Psoas muscle (tissue), 8 donors: ENCODE measurements around the gene GPA33. TPM values are rescaled to one million over a fixed set of nuclear protein-coding genes. Genes with fewer than 3 reads are reported as not detected.

Source experiments
- ATAC-seq, 4 donors: fragments of 200-7000 bp; cut with Tn5 transposase; one replicate each; pipeline ENCODE4 v1.9.1; 2020; ENCODE audit warnings: moderate library complexity in 3 of 4, mild to moderate bottlenecking in 2 of 4
- DNase-seq, 2 donors: peaks; one replicate each; pipeline ENCODE4 v3.0.0-alpha.2; 2020
- H3K27ac ChIP-seq: fragments of 200-600 bp; one replicate; pipeline ENCODE4 v1.8.0; 2022
- H3K27me3 ChIP-seq, 3 donors: fragments of 200-600 bp in 1 of 3; one replicate each; pipeline versions ENCODE4 v1.6.1 to v1.8.0; 2013 to 2022; ENCODE audit warnings: low read length in 2 of 3, mild to moderate bottlenecking in 2 of 3, moderate library complexity in 1 of 3; ENCODE audit not compliant: insufficient read depth in 3 of 3
- H3K36me3 ChIP-seq, 2 donors: fragments of 200-600 bp in 1 of 2; one replicate each; pipeline versions ENCODE4 v1.6.1 to v1.8.0; 2013 to 2022; ENCODE audit warnings: low read depth in 1 of 2, mild to moderate bottlenecking in 1 of 2, moderate library complexity in 1 of 2; ENCODE audit not compliant: insufficient read depth in 1 of 2
- H3K4me1 ChIP-seq: fragments of 200-600 bp; one replicate; pipeline ENCODE4 v1.8.0; 2022
- H3K4me3 ChIP-seq: fragments of 200-600 bp; one replicate; pipeline ENCODE4 v1.8.0; 2022; ENCODE audit warnings: mild to moderate bottlenecking
- H3K9me3 ChIP-seq: fragments of 200-600 bp; one replicate; pipeline ENCODE4 v1.8.0; 2022
- whole genome bisulfite sequencing, 3 donors: extraction: QIAGEN DNeasy Blood & Tissue Kit; methylation state at CpG; one replicate each; pipeline versions ENCODE4 v1.1.6 to v1.1.7; 2013; 5-methylcytosine and 5-hydroxymethylcytosine counted together
- intact Hi-C, 2 donors: fragments of 100-400 bp; cut with DNase I; formaldehyde crosslinking; loops; one replicate each; pipeline versions ENCODE4 v1.11.0 to v1.14.2; 2022
- polyA plus RNA-seq, 3 donors: library from polyadenylated mRNA; stranded (reverse); fragments of 200-250 nt; gene quantifications; one replicate each; pipeline ENCODE4 v1.2.3, GENCODE V29; 2013
- total RNA-seq, 4 donors: library from RNA; stranded (reverse); fragmentation: NEBNext Ultra II Directional in 2 of 4; extraction: Animal tissue kit (Norgen Biotek cat#: 25700) in 2 of 4; gene quantifications; one replicate each; pipeline versions ENCODE4 v1.2.1 to v1.2.4, GENCODE V29; 2021 to 2023
- TF ChIP-seq, protein P1 (sequence below): fragments of 200-600 bp; IDR thresholded peaks from one replicate; pipeline ENCODE4 v1.8.0; 2022; ENCODE audit warnings: antibody characterized with exemption
- donor health status: healthy with polysubstance abuse.
- donor health status: DM: no; HTN: no; CAD: no; lungs with moderate emphysema.
- donor health status: Bipolar disorder and iron deficiency.
- donor health status: healthy.
- donor health status: DM: yes; HTN: yes; CAD: no.
- donor health status: DM: no; HTN: no; CAD: no.
- donor health status: DM: no; HTN: no; CAD: no.
- donor health status: DM: yes; HTN: yes; CAD: no.

GPA33 gene
- total and polyA plus RNA-seq, 7 donors = 0.06 to 2.2 (median 0.12) TPM; not detected in 2

DNA sequence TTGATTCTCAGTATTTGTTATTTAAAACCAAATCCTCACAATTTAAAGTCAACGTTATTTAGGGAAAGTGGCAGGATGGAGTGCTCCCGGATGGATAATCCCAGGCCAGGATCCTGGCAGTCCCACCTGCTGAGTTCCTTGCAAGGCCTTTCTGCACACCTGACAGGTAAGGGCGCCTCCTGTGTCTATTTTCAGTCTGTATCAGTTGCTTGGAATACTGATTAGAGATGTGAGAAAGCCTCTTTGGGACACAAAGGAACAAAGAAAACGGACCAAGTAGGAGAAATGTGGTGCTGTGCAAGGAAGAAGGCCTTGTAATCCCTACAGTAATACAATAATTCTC, 15.9 kb upstream of the GPA33 start:
- TF ChIP-seq, protein P1, sequence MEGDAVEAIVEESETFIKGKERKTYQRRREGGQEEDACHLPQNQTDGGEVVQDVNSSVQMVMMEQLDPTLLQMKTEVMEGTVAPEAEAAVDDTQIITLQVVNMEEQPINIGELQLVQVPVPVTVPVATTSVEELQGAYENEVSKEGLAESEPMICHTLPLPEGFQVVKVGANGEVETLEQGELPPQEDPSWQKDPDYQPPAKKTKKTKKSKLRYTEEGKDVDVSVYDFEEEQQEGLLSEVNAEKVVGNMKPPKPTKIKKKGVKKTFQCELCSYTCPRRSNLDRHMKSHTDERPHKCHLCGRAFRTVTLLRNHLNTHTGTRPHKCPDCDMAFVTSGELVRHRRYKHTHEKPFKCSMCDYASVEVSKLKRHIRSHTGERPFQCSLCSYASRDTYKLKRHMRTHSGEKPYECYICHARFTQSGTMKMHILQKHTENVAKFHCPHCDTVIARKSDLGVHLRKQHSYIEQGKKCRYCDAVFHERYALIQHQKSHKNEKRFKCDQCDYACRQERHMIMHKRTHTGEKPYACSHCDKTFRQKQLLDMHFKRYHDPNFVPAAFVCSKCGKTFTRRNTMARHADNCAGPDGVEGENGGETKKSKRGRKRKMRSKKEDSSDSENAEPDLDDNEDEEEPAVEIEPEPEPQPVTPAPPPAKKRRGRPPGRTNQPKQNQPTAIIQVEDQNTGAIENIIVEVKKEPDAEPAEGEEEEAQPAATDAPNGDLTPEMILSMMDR = no peak
- 51 to 58% (median 52%) methylated on average over 4 of the region's 4 CpGs for WGBS, 3 donors
- H3K27ac ChIP-seq = peak overlapping the region; percentile 96
- ATAC-seq (no peak), DNase-seq (no peak)
- intact Hi-C loops = no loop called here
- no peaks in the 10 kb centered on the region for H3K27me3 ChIP-seq
- H3K36me3 ChIP-seq = peaks cover 0 to 21% of the 10 kb centered on the region in 2 donors
- H3K9me3 ChIP-seq = no peaks in the 10 kb centered on the region
- peaks cover 83% of the 10 kb centered on the region for H3K4me1 ChIP-seq
- peak overlapping the region; percentile 53 for H3K4me3 ChIP-seq

GRCh38 chr1:167105271-167106118, 15.3 kb upstream of the GPA33 start:
- ATAC-seq (peak; percentile 84 to 88 (median 86)), DNase-seq (no peak)
- Histone ChIP-seq H3K4me1 (peaks cover 82% of the 10 kb centered on the region), H3K27ac (peak overlapping the region; percentile 96), H3K9me3 (no peaks in the 10 kb centered on the region), H3K36me3 (peaks cover 0 to 27% of the 10 kb centered on the region in 2 donors), H3K4me3 (peak overlapping the region; percentile 53), H3K27me3 (no peaks in the 10 kb centered on the region)
- intact Hi-C loops = no loop called here
- TF ChIP-seq, protein P1 = no peak
- WGBS, 3 donors = 15 to 23% (median 15%) methylated on average over 12 of the region's 12 CpGs

- no peak for ATAC-seq
- H3K4me1 ChIP-seq = peaks cover 86% of the 10 kb centered on the region
- H3K36me3 ChIP-seq = peaks cover 0 to 40% of the 10 kb centered on the region in 2 donors
- peak overlapping the region; percentile 96 for H3K27ac ChIP-seq
- H3K9me3 ChIP-seq = peaks cover 6% of the 10 kb centered on the region
- 58 to 68% (median 60%) methylated on average over 6 of the region's 6 CpGs for WGBS, 3 donors
- no peak for DNase-seq
- TF ChIP-seq, protein P1 = no peak
- no peak overlapping the region for H3K4me3 ChIP-seq
- H3K27me3 ChIP-seq = no peaks in the 10 kb centered on the region
- intact Hi-C loops = no loop called here
Measured at GRCh38 chr1:167104256-167104633, 14.1 kb upstream of the GPA33 start.

GRCh38 chr1:167102906-167103573, 12.9 kb upstream of the GPA33 start:
- peaks cover 6% of the 10 kb centered on the region for H3K9me3 ChIP-seq
- TF ChIP-seq, protein P1 = no peak
- DNase-seq = no peak
- ATAC-seq = peak in 3 of 4 donors; percentile 14 to 69 (median 54)
- 44 to 68% (median 52%) methylated on average over 5 of the region's 5 CpGs for WGBS, 3 donors
- intact Hi-C loops = no loop called here
- H3K4me3 ChIP-seq = peak overlapping the region; percentile 15
- H3K4me1 ChIP-seq = peaks cover 79% of the 10 kb centered on the region
- H3K27ac ChIP-seq = peak overlapping the region; percentile 96
- no peaks in the 10 kb centered on the region for H3K27me3 ChIP-seq
- peaks cover 0 to 43% of the 10 kb centered on the region in 2 donors for H3K36me3 ChIP-seq
